Liver (tissue), 9 donors: ENCODE measurements around the gene ENGASE. TPM values are rescaled to one million over a fixed set of nuclear protein-coding genes. Genes with fewer than 3 reads are reported as not detected.

Experiments
- DNase-seq: peaks from one replicate; pipeline ENCODE4 v3.0.0-alpha.2; 2017; ENCODE audit warnings: low spot score
- H3K27ac ChIP-seq, 2 donors: one replicate each; pipeline ENCODE4 v1.7.0; 2013; ENCODE audit warnings: inconsistent platforms in 2 of 2, low read length in 2 of 2, control low read depth in 1 of 2, low read depth in 1 of 2, mild to moderate bottlenecking in 1 of 2
- H3K27me3 ChIP-seq, 4 donors: one replicate each; pipeline versions ENCODE4 v1.6.1 to v1.7.0; 2013; ENCODE audit warnings: low read length in 3 of 4, inconsistent platforms in 1 of 4, mild to moderate bottlenecking in 1 of 4, moderate library complexity in 1 of 4; ENCODE audit not compliant: control insufficient read depth in 4 of 4, insufficient read depth in 4 of 4
- H3K36me3 ChIP-seq, 4 donors: one replicate each; pipeline versions ENCODE4 v1.6.1 to v1.7.0; 2013; ENCODE audit warnings: low read length in 3 of 4, mild to moderate bottlenecking in 3 of 4, low read depth in 1 of 4, moderate library complexity in 1 of 4; ENCODE audit not compliant: control insufficient read depth in 4 of 4, insufficient read depth in 3 of 4
- H3K4me1 ChIP-seq, 4 donors: one replicate each; pipeline versions ENCODE4 v1.6.1 to v1.7.0; 2013; ENCODE audit warnings: low read length in 3 of 4, mild to moderate bottlenecking in 3 of 4, moderate library complexity in 1 of 4; ENCODE audit not compliant: control insufficient read depth in 4 of 4, insufficient read depth in 4 of 4
- H3K4me3 ChIP-seq, 3 donors: one replicate each; pipeline versions ENCODE4 v1.6.1 to v1.7.0; 2013; ENCODE audit warnings: low read length in 3 of 3, control low read depth in 1 of 3, low read depth in 1 of 3, mild to moderate bottlenecking in 1 of 3
- H3K9ac ChIP-seq, 2 donors: one replicate each; pipeline ENCODE4 v1.7.0; 2013; ENCODE audit warnings: low read length in 2 of 2, mild to moderate bottlenecking in 2 of 2, moderate library complexity in 2 of 2, control low read depth in 1 of 2, low read depth in 1 of 2
- H3K9me3 ChIP-seq, 4 donors: one replicate each; pipeline versions ENCODE4 v1.6.1 to v1.7.0; 2013; ENCODE audit warnings: low read length in 3 of 4; ENCODE audit not compliant: control insufficient read depth in 4 of 4
- ATF3 ChIP-seq: IDR thresholded peaks from 2 replicates; pipeline ENCODE4 v1.6.1; 2016; ENCODE audit warnings: antibody characterized with exemption
- CTCF ChIP-seq: fragments of 150-350 bp; IDR thresholded peaks from 2 replicates; pipeline ENCODE4 v1.5.1; 2017; ENCODE audit warnings: improper control_type of control experiment, low read depth, low read length; ENCODE audit not compliant: missing input control
- EGR1 ChIP-seq, 2 donors: IDR thresholded peaks; 2 replicates each; pipeline ENCODE4 v1.6.1; 2016 to 2018; ENCODE audit warnings: antibody characterized with exemption in 2 of 2, low read depth in 2 of 2
- FOXA1 ChIP-seq: IDR thresholded peaks from 2 replicates; pipeline ENCODE4 v1.6.1; 2016; ENCODE audit warnings: antibody characterized with exemption
- FOXA2 ChIP-seq: IDR thresholded peaks from 2 replicates; pipeline ENCODE4 v1.6.1; 2016; ENCODE audit warnings: antibody characterized with exemption
- GABPA ChIP-seq, 2 donors: IDR thresholded peaks in 1 of 2; conservative IDR thresholded peaks in 1 of 2; 2 replicates each; pipeline ENCODE4 v1.6.1; 2016; ENCODE audit warnings: antibody characterized with exemption in 2 of 2, mild to moderate bottlenecking in 1 of 2, moderate library complexity in 1 of 2
- HNF4G ChIP-seq: IDR thresholded peaks from 2 replicates; pipeline ENCODE4 v1.6.1; 2016; ENCODE audit warnings: antibody characterized with exemption
- MAX ChIP-seq: IDR thresholded peaks from 2 replicates; pipeline ENCODE4 v1.6.1; 2016; ENCODE audit warnings: antibody characterized with exemption
- NR2F2 ChIP-seq: IDR thresholded peaks from 2 replicates; pipeline ENCODE4 v1.6.1; 2016; ENCODE audit warnings: antibody characterized with exemption
- RAD21 ChIP-seq, 2 donors: IDR thresholded peaks; 2 replicates each; pipeline ENCODE4 v1.6.1; 2016; ENCODE audit warnings: antibody characterized with exemption in 2 of 2, mild to moderate bottlenecking in 2 of 2
- RXRA ChIP-seq, 2 donors: IDR thresholded peaks; 2 replicates each; pipeline ENCODE4 v1.6.1; 2017 to 2018; ENCODE audit warnings: antibody characterized with exemption in 2 of 2, mild to moderate bottlenecking in 1 of 2
- SP1 ChIP-seq: IDR thresholded peaks from 2 replicates; pipeline ENCODE4 v1.6.1; 2018; ENCODE audit warnings: antibody characterized with exemption, mild to moderate bottlenecking
- TAF1 ChIP-seq: conservative IDR thresholded peaks from 2 replicates; pipeline ENCODE4 v1.6.1; 2016; ENCODE audit warnings: antibody characterized with exemption, mild to moderate bottlenecking
- YY1 ChIP-seq: IDR thresholded peaks from 2 replicates; pipeline ENCODE4 v1.6.1; 2016; ENCODE audit warnings: antibody characterized with exemption, mild to moderate bottlenecking
- ZBTB33 ChIP-seq: IDR thresholded peaks from 2 replicates; pipeline ENCODE4 v1.6.1; 2016; ENCODE audit warnings: antibody characterized with exemption
- WGBS: extraction: QIAGEN DNeasy Blood & Tissue Kit; methylation state at CpG from one replicate; pipeline ENCODE4 v1.1.7; 2013; 5-methylcytosine and 5-hydroxymethylcytosine counted together
- polyA plus RNA-seq, 2 donors: library from polyadenylated mRNA; stranded (reverse) in 1 of 2; unstranded in 1 of 2; fragments of 200-250 nt in 1 of 2; fragments of >200 nt in 1 of 2; fragmentation: Nextera tagmentation in 1 of 2; extraction: Ambion mirVana in 1 of 2; gene quantifications; one replicate each; pipeline versions ENCODE4 v1.2.1 to v1.2.3, GENCODE V29; 2013 to 2015
- total RNA-seq, 2 donors: library from RNA; depleted of rRNA; stranded (reverse); fragments of >200 nt; gene quantifications; one replicate each; pipeline ENCODE4 v1.2.3, GENCODE V29; 2014
- donor health status: healthy.
- donor health status: healthy.
- donor health status: healthy.
- donor health status: healthy.
- donor health status: healthy.

The ENGASE gene
- total and polyA plus RNA-seq, 4 donors: 5.2 to 33.6 (median 7.8) TPM

GRCh38 chr17:79092567-79092966 lies 17.9 kb downstream of the ENGASE start:
- WGBS: 63% methylated on average over 4 of the region's 4 CpGs
- H3K27ac ChIP-seq: no peak overlapping the region
- H3K9ac ChIP-seq: no peak overlapping the region
- TF ChIP-seq NR2F2: no peak
- H3K9me3 ChIP-seq: no peaks in the 10 kb centered on the region
- H3K4me1 ChIP-seq: peaks cover 0 to 3% (median 0%) of the 10 kb centered on the region in 4 donors
- H3K4me3 ChIP-seq: no peak overlapping the region
- no peak for DNase-seq
- H3K36me3 ChIP-seq: no peaks in the 10 kb centered on the region
- H3K27me3 ChIP-seq: peaks cover 0 to 4% (median 1%) of the 10 kb centered on the region in 4 donors

- WGBS: 61% methylated on average over 8 of the region's 8 CpGs
- TF ChIP-seq CTCF: no peak
- TF ChIP-seq MAX: no peak
- peaks cover 0 to 3% (median 0%) of the 10 kb centered on the region in 4 donors for H3K4me1 ChIP-seq
- H3K27me3 ChIP-seq: peaks cover 0 to 5% (median 2%) of the 10 kb centered on the region in 4 donors
- H3K4me3 ChIP-seq: no peak overlapping the region
- H3K27ac ChIP-seq: no peak overlapping the region
- DNase-seq: no peak
- H3K9ac ChIP-seq: no peak overlapping the region
- no peaks in the 10 kb centered on the region for H3K9me3 ChIP-seq
- H3K36me3 ChIP-seq: no peaks in the 10 kb centered on the region
Observed at GRCh38 chr17:79093270-79093669, 18.6 kb downstream of the ENGASE start.

GRCh38 chr17:79094261-79094660 lies 19.6 kb downstream of the ENGASE start:
- no peak for DNase-seq
- 80% methylated on average over 17 of the region's 17 CpGs for WGBS
- Histone ChIP-seq H3K4me1 (peaks cover 0 to 3% (median 0%) of the 10 kb centered on the region in 4 donors), H3K9ac (no peak overlapping the region), H3K4me3 (no peak overlapping the region), H3K36me3 (no peaks in the 10 kb centered on the region), H3K9me3 (no peaks in the 10 kb centered on the region), H3K27ac (no peak overlapping the region), H3K27me3 (peaks cover 0 to 5% (median 2%) of the 10 kb centered on the region in 4 donors)
- TF ChIP-seq EGR1 (IDR thresholded peaks at IDR 0.05; ENCODE audit: low read depth in 2 of 2): no peak
- TF ChIP-seq HNF4G: no peak
- TF ChIP-seq RXRA (IDR thresholded peaks at IDR 0.05): no peak
- no peak for TF ChIP-seq GABPA (IDR thresholded peaks at IDR 0.05 in 1 of 2, conservative IDR thresholded peaks at IDR 0.05 in 1 of 2)
- TF ChIP-seq YY1: no peak
- TF ChIP-seq TAF1: no peak

GRCh38 chr17:79095345-79096055 lies 20.9 kb downstream of the ENGASE start:
- Histone ChIP-seq H3K4me3 (no peak overlapping the region), H3K4me1 (peaks cover 0 to 3% (median 0%) of the 10 kb centered on the region in 4 donors), H3K36me3 (no peaks in the 10 kb centered on the region), H3K9me3 (no peaks in the 10 kb centered on the region), H3K27ac (no peak overlapping the region), H3K9ac (no peak overlapping the region), H3K27me3 (peaks cover 0 to 5% (median 2%) of the 10 kb centered on the region in 4 donors)
- TF ChIP-seq FOXA2: no peak
- no peak for TF ChIP-seq HNF4G
- TF ChIP-seq YY1: no peak
- TF ChIP-seq CTCF: no peak
- no peak for TF ChIP-seq ATF3
- TF ChIP-seq GABPA (IDR thresholded peaks at IDR 0.05 in 1 of 2, conservative IDR thresholded peaks at IDR 0.05 in 1 of 2): no peak
- no peak for TF ChIP-seq SP1
- TF ChIP-seq FOXA1: no peak
- TF ChIP-seq RAD21 (IDR thresholded peaks at IDR 0.05): no peak
- no peak for TF ChIP-seq ZBTB33
- TF ChIP-seq EGR1 (IDR thresholded peaks at IDR 0.05; ENCODE audit: low read depth in 2 of 2): no peak
- no peak for DNase-seq
- 86% methylated on average over 15 of the region's 15 CpGs for WGBS
